ENCODE measurements around the gene ELFN1.

ELFN1 gene

DNA sequence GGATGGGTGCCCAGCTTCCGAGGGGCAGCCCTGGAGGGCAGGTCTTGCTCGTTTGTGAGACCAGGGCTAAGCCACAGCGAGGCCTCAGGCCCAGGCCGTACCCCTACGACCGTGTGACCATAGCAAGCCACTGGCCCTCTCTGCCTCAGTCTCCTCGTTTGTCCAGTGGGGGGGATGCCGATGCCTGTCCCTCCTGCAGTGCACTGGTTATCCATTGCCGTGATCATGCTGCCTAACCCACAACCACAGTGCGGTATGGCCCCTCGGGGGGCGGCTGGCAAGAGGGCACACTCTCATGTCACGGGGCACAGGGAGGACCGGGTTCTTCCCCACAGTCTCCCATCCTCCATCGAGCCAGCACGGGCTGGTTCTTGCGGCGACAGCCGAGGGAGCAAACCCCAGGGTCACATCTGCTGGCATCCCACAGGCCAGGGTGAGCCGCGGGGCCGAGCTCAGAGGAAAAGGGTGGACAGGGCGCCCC, 80.5 kb downstream of the ELFN1 start:
- TF ChIP-seq TAF1 (IDR thresholded peaks at IDR 0.05; ENCODE audit: borderline replicate concordance, insufficient read depth, low read length) (no peak), SIN3A (IDR thresholded peaks at IDR 0.05; ENCODE audit: borderline replicate concordance, insufficient read depth, low read length) (no peak), FOXP2 (optimal IDR thresholded peaks at IDR 0.05; ENCODE audit: borderline replicate concordance, extremely low read depth, extremely low read length, insufficient read depth) (no peak), POLR2AphosphoS5 (IDR thresholded peaks at IDR 0.05; ENCODE audit: low read depth, low read length) (no peak)
- TF ChIP-seq, protein P1, sequence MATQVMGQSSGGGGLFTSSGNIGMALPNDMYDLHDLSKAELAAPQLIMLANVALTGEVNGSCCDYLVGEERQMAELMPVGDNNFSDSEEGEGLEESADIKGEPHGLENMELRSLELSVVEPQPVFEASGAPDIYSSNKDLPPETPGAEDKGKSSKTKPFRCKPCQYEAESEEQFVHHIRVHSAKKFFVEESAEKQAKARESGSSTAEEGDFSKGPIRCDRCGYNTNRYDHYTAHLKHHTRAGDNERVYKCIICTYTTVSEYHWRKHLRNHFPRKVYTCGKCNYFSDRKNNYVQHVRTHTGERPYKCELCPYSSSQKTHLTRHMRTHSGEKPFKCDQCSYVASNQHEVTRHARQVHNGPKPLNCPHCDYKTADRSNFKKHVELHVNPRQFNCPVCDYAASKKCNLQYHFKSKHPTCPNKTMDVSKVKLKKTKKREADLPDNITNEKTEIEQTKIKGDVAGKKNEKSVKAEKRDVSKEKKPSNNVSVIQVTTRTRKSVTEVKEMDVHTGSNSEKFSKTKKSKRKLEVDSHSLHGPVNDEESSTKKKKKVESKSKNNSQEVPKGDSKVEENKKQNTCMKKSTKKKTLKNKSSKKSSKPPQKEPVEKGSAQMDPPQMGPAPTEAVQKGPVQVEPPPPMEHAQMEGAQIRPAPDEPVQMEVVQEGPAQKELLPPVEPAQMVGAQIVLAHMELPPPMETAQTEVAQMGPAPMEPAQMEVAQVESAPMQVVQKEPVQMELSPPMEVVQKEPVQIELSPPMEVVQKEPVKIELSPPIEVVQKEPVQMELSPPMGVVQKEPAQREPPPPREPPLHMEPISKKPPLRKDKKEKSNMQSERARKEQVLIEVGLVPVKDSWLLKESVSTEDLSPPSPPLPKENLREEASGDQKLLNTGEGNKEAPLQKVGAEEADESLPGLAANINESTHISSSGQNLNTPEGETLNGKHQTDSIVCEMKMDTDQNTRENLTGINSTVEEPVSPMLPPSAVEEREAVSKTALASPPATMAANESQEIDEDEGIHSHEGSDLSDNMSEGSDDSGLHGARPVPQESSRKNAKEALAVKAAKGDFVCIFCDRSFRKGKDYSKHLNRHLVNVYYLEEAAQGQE (IDR thresholded peaks at IDR 0.05; ENCODE audit: insufficient read depth in 1 of 2, low read depth in 2 of 2, low read length in 2 of 2), result no peak

DNA sequence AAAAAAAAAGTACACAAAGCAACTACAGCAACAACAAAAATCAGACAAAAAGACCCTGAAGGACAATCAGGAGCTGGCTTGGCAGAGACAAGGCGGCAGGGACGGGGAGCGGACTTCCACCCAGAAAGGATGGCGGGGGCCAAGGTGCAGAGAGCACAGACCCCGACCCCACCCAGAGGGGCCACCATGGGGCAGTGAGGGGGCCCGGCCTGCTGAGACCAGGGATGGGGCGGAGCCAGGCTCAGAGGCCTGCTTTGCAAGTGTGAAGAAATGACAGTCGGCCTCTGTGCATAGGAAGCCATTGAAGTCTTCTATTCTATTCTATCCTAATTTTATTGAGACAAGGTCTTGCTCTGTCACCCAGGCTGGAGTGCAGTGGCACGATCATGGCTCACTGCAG, 82.0 kb downstream of the ELFN1 start:
- no peak for TF ChIP-seq FOXP2 (optimal IDR thresholded peaks at IDR 0.05; ENCODE audit: borderline replicate concordance, extremely low read depth, extremely low read length, insufficient read depth)
- TF ChIP-seq, protein P1 (IDR thresholded peaks at IDR 0.05; ENCODE audit: insufficient read depth in 1 of 2, low read depth in 2 of 2, low read length in 2 of 2), result no peak
- no peak for TF ChIP-seq SIN3A (IDR thresholded peaks at IDR 0.05; ENCODE audit: borderline replicate concordance, insufficient read depth, low read length)
- no peak for TF ChIP-seq TAF1 (IDR thresholded peaks at IDR 0.05; ENCODE audit: borderline replicate concordance, insufficient read depth, low read length)
- TF ChIP-seq POLR2AphosphoS5 (IDR thresholded peaks at IDR 0.05; ENCODE audit: low read depth, low read length), result no peak

DNA sequence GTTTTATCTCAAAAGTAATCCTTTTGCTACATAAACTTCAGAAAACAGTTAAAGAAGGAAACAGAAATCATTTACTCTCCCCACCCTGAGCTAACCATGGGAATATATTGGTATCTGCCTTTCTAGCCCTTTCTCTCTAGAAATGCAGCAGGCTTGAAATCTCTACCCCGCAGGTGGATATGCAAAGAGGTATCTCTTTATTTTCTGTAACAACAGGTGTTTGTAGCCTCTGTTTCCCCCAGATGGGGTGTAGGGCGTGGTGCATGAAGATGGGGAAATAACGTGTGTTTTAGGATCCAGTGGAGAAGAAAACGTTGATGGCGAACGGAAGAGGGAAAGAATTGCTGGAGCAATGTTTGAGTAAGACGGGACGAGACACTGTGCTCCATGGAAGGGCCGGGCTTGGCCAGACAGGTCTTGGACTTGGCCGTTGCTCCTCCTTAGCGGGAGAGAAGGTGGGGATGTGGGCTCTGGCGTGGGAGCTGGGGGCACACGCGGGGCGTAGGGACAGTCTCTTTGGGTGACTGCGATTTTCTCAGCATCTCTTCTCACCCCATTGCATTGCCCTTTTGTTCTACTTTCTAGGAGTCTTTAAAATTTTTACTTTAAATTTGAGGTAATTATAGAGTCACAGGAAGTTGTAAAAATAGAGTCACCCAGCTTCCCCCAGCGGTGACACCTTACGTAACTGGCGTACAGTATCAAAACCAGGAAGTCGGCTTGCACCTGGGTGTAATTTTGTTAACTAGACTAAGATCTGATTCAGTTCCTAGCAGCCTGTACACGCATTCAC, 82.9 kb downstream of the ELFN1 start:
- TF ChIP-seq POLR2AphosphoS5 (IDR thresholded peaks at IDR 0.05; ENCODE audit: low read depth, low read length) (no peak), FOXP2 (optimal IDR thresholded peaks at IDR 0.05; ENCODE audit: borderline replicate concordance, extremely low read depth, extremely low read length, insufficient read depth) (no peak), TAF1 (IDR thresholded peaks at IDR 0.05; ENCODE audit: borderline replicate concordance, insufficient read depth, low read length) (no peak), SIN3A (IDR thresholded peaks at IDR 0.05; ENCODE audit: borderline replicate concordance, insufficient read depth, low read length) (no peak)
- TF ChIP-seq, protein P1 (IDR thresholded peaks at IDR 0.05; ENCODE audit: insufficient read depth in 1 of 2, low read depth in 2 of 2, low read length in 2 of 2), result no peak

DNA sequence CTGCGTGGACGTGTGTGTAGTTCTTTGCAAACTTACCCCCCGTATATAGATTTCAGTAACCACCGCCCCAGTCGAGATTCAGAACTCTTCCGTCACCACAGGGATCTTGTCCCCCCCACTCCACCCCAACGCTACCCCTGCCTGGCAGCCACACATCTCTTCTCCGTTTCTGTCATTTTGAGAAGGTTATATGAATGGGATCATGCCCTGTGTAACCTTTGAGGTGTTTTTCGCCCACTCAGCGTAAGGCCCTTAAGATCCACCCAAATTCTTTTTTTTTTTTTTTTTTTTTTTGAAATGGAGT, 83.4 kb downstream of the ELFN1 start:
- TF ChIP-seq TAF1 (IDR thresholded peaks at IDR 0.05; ENCODE audit: borderline replicate concordance, insufficient read depth, low read length), result no peak
- TF ChIP-seq, protein P1 (IDR thresholded peaks at IDR 0.05; ENCODE audit: insufficient read depth in 1 of 2, low read depth in 2 of 2, low read length in 2 of 2), result no peak
- TF ChIP-seq POLR2AphosphoS5 (IDR thresholded peaks at IDR 0.05; ENCODE audit: low read depth, low read length), result no peak
- TF ChIP-seq SIN3A (IDR thresholded peaks at IDR 0.05; ENCODE audit: borderline replicate concordance, insufficient read depth, low read length), result no peak
- TF ChIP-seq FOXP2 (optimal IDR thresholded peaks at IDR 0.05; ENCODE audit: borderline replicate concordance, extremely low read depth, extremely low read length, insufficient read depth), result no peak
